Measurements from ENCODE around the gene DNAJC25.
"Not testable (repeated sequence)": the region's sequence is repeated elsewhere in the genome, so short reads cannot be mapped to it uniquely, and the experiment has no call there.

DNAJC25 gene

GRCh38 chr9:111631214-111631971 is at the start of gene DNAJC25:
TSS of gene DNAJC25 (plus strand) at chr9:111631334. CDS start at chr9:111631408, 74 bp downstream.
- peak; percentile 93 to 94 for DNase-seq (ENCODE audit: low read depth in 2 of 2)

GRCh38 chr9:111582888-111583287 is 48.2 kb upstream of the DNAJC25 start:
- DNase-seq (ENCODE audit: low read depth in 2 of 2) = no peak

- no peak for DNase-seq (ENCODE audit: low read depth in 2 of 2)
Measured at GRCh38 chr9:111586378-111586777, 44.8 kb upstream of the DNAJC25 start.

GRCh38 chr9:111588846-111589245 is 42.3 kb upstream of the DNAJC25 start:
- DNase-seq (ENCODE audit: low read depth in 2 of 2) = no peak

- peak; percentile 11 to 28 for DNase-seq (ENCODE audit: low read depth in 2 of 2)
Measured at GRCh38 chr9:111597852-111598732, 33.0 kb upstream of the DNAJC25 start.

GRCh38 chr9:111598733-111599091 is 32.4 kb upstream of the DNAJC25 start:
- no peak for DNase-seq (ENCODE audit: low read depth in 2 of 2)

- peak; percentile 5 to 10 for DNase-seq (ENCODE audit: low read depth in 2 of 2)
Measured at GRCh38 chr9:111599092-111599954, 31.8 kb upstream of the DNAJC25 start, which contains the start of gene PTGR1. TSS of gene PTGR1 (minus strand) at chr9:111599647. CDS start at chr9:111597422, 2,225 bp downstream.

GRCh38 chr9:111599955-111600343 is 31.2 kb upstream of the DNAJC25 start:
- no peak for DNase-seq (ENCODE audit: low read depth in 2 of 2)

- no peak for DNase-seq (ENCODE audit: low read depth in 2 of 2)
Measured at GRCh38 chr9:111601237-111602018, 29.7 kb upstream of the DNAJC25 start.

GRCh38 chr9:111603041-111603440 is 28.1 kb upstream of the DNAJC25 start:
- no peak for DNase-seq (ENCODE audit: low read depth in 2 of 2)

- no peak for DNase-seq (ENCODE audit: low read depth in 2 of 2)
Measured at GRCh38 chr9:111604054-111604615, 27.0 kb upstream of the DNAJC25 start.

- no peak for DNase-seq (ENCODE audit: low read depth in 2 of 2)
Measured at GRCh38 chr9:111605041-111605559, 26.0 kb upstream of the DNAJC25 start.

GRCh38 chr9:111610149-111610548 is 21.0 kb upstream of the DNAJC25 start:
- DNase-seq (ENCODE audit: low read depth in 2 of 2) = no peak

GRCh38 chr9:111610845-111611244 is 20.3 kb upstream of the DNAJC25 start:
- DNase-seq (ENCODE audit: low read depth in 2 of 2) = no peak

GRCh38 chr9:111613436-111614040 is 17.6 kb upstream of the DNAJC25 start:
- DNase-seq (ENCODE audit: low read depth in 2 of 2) = no peak

- no peak for DNase-seq (ENCODE audit: low read depth in 2 of 2)
Measured at GRCh38 chr9:111615928-111616327, 15.2 kb upstream of the DNAJC25 start.

GRCh38 chr9:111617349-111617748 is 13.8 kb upstream of the DNAJC25 start:
- not testable (repeated sequence) for DNase-seq (ENCODE audit: low read depth in 2 of 2)

GRCh38 chr9:111621895-111622480 is 9.1 kb upstream of the DNAJC25 start:
- no peak for DNase-seq (ENCODE audit: low read depth in 2 of 2)

GRCh38 chr9:111622626-111623025 is 8.5 kb upstream of the DNAJC25 start:
- DNase-seq (ENCODE audit: low read depth in 2 of 2) = no peak
